GM21619 (cell line): ENCODE results near the gene SLC13A3.

ENCODE experiments used
- ATAC-seq: cut with Tn5 transposase; IDR thresholded peaks from one replicate; pipeline ENCODE4 v1.9.1; 2021; ENCODE audit not compliant: unreplicated experiment

Gene SLC13A3

GRCh38 chr20:46606817-46607190 lies 44.5 kb downstream of the SLC13A3 start:
- no peak for ATAC-seq

- no peak for ATAC-seq
Measured at GRCh38 chr20:46605978-46606816, 45.1 kb downstream of the SLC13A3 start.

- ATAC-seq, result no peak
Measured at GRCh38 chr20:46605181-46605580, 46.1 kb downstream of the SLC13A3 start.

- ATAC-seq, result no peak
Measured at GRCh38 chr20:46604551-46605133, 46.6 kb downstream of the SLC13A3 start.

- ATAC-seq, result no peak
Measured at GRCh38 chr20:46602429-46602828, 48.8 kb downstream of the SLC13A3 start.

GRCh38 chr20:46601603-46602122 lies 49.6 kb downstream of the SLC13A3 start:
- no peak for ATAC-seq

GRCh38 chr20:46600286-46600752 lies 50.9 kb downstream of the SLC13A3 start:
- ATAC-seq, result no peak

GRCh38 chr20:46599227-46599987 lies 51.9 kb downstream of the SLC13A3 start:
- ATAC-seq, result no peak

GRCh38 chr20:46595933-46596332 lies 55.3 kb downstream of the SLC13A3 start:
- no peak for ATAC-seq

- no peak for ATAC-seq
Measured at GRCh38 chr20:46594725-46595124, 56.5 kb downstream of the SLC13A3 start.

- no peak for ATAC-seq
Measured at GRCh38 chr20:46592580-46593362, 58.5 kb downstream of the SLC13A3 start.

GRCh38 chr20:46590443-46590842 lies 60.8 kb downstream of the SLC13A3 start:
- ATAC-seq, result no peak

GRCh38 chr20:46588532-46589511 lies 62.4 kb downstream of the SLC13A3 start:
- no peak for ATAC-seq

- ATAC-seq, result no peak
Measured at GRCh38 chr20:46587986-46588385, 63.3 kb downstream of the SLC13A3 start.

GRCh38 chr20:46586724-46587123 lies 64.5 kb downstream of the SLC13A3 start:
- no peak for ATAC-seq

GRCh38 chr20:46584508-46584907 lies 66.8 kb downstream of the SLC13A3 start:
- no peak for ATAC-seq

- no peak for ATAC-seq
Measured at GRCh38 chr20:46583411-46584214, 67.6 kb downstream of the SLC13A3 start.

- ATAC-seq, result no peak
Measured at GRCh38 chr20:46582648-46583047, 68.6 kb downstream of the SLC13A3 start.

GRCh38 chr20:46581391-46581790 lies 69.9 kb downstream of the SLC13A3 start:
- ATAC-seq, result no peak
